Smooth muscle cell (in vitro differentiated cells): ENCODE results near the gene EPB41L4A. TPM values are rescaled to one million over a fixed set of nuclear protein-coding genes. Genes with fewer than 3 reads are reported as not detected.
"Not testable (repeated sequence)": the region's sequence is repeated elsewhere in the genome, so short reads cannot be mapped to it uniquely, and the experiment has no call there.

Source experiments
- DNase-seq: peaks from one replicate; lab custom pipeline; 2025; ENCODE audit not compliant: unreplicated experiment; lab: John Stamatoyannopoulos, UW
- H2AFZ ChIP-seq: fragments of 200-600 bp; sonication (generic); 2 replicates; pipeline ENCODE4 v1.6.0; 2016; ENCODE audit warnings: antibody characterized with exemption, low read depth, mild to moderate bottlenecking
- H3F3A ChIP-seq: fragments of 200-600 bp; sonication (generic); 2 replicates; pipeline ENCODE4 v1.6.0; 2017; ENCODE audit warnings: antibody characterized with exemption, low read depth
- H3K27ac ChIP-seq: fragments of 200-600 bp; sonication (generic); 2 replicates; pipeline ENCODE4 v1.5.1; 2016; ENCODE audit warnings: low read depth, mild to moderate bottlenecking
- H3K27me3 ChIP-seq: fragments of 200-600 bp; sonication (generic); 2 replicates; pipeline ENCODE4 v1.6.1; 2016; ENCODE audit warnings: low read depth, mild to moderate bottlenecking
- H3K36me3 ChIP-seq: fragments of 200-600 bp; sonication (generic); 2 replicates; pipeline ENCODE4 v1.5.1; 2016; ENCODE audit warnings: low read depth
- H3K4me1 ChIP-seq: fragments of 200-600 bp; sonication (generic); 2 replicates; pipeline ENCODE4 v1.5.1; 2016; ENCODE audit warnings: low read depth
- H3K4me2 ChIP-seq: fragments of 200-600 bp; sonication (generic); 2 replicates; pipeline ENCODE4 v1.6.0; 2016; ENCODE audit warnings: mild to moderate bottlenecking
- H3K4me3 ChIP-seq: fragments of 200-600 bp; sonication (generic); 2 replicates; pipeline ENCODE4 v1.5.1; 2016; ENCODE audit warnings: mild to moderate bottlenecking
- H3K79me2 ChIP-seq: fragments of 200-600 bp; sonication (generic); 2 replicates; pipeline ENCODE4 v1.6.0; 2016; ENCODE audit warnings: low read depth, mild to moderate bottlenecking
- H3K9ac ChIP-seq: fragments of 200-600 bp; sonication (generic); 2 replicates; pipeline ENCODE4 v1.6.0; 2016; ENCODE audit warnings: low read depth
- H3K9me3 ChIP-seq: fragments of 200-600 bp; sonication (generic); replicated peaks from 2 replicates; pipeline ENCODE4 v1.5.1; 2016; ENCODE audit warnings: low read depth
- H4K20me1 ChIP-seq: fragments of 200-600 bp; sonication (generic); 2 replicates; pipeline ENCODE4 v1.6.0; 2016; ENCODE audit warnings: low read depth
- CTCF ChIP-seq: fragments of 200-600 bp; sonication (generic); IDR thresholded peaks from 2 replicates; pipeline ENCODE4 v1.5.1; 2017; ENCODE audit warnings: borderline replicate concordance, mild to moderate bottlenecking, antibody characterized with exemption; ENCODE audit not compliant: insufficient read depth, poor library complexity, severe bottlenecking
- WGBS: methylation state at CpG from one replicate; pipeline ENCODE4 v1.1.7; 2016; ENCODE audit warnings: low lambda C conversion rate; 5-methylcytosine and 5-hydroxymethylcytosine counted together
- polyA plus RNA-seq: library from polyadenylated mRNA; unstranded; fragments of >200 nt; fragmentation: Nextera tagmentation; extraction: Ambion mirVana; gene quantifications from 2 replicates; pipeline ENCODE4 v1.2.1, GENCODE V29; 2016
- total RNA-seq: library from RNA; depleted of rRNA; stranded (reverse); fragments of >200 nt; gene quantifications from 2 replicates; pipeline ENCODE4 v1.2.3, GENCODE V29; 2014

Gene EPB41L4A
- total and polyA plus RNA-seq, 2 experiments from 2014 or later = 2.9 to 8.9 TPM

DNA sequence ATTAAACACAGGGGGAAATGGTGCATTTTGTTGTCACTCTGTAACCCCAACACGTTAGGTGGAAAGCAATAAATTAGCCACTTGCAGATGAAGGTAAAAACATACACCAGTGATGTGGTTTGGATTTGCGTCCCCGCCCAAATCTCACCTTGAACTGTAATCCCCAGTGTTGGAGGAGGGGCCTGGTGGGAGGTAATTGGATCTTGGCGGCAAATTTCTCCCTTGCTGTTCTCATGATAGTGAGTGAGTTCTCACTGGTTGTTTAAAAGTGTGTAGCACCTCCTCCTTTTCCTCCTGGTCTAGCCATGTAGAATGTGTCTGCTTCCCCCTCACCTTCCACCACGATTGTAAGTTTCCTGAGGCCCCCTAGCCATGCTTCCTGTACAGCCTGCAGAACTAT is 17.2 kb downstream of the EPB41L4A start:
- Histone ChIP-seq H3K4me2 (no peak overlapping the region), H3K27me3 (no peaks in the 10 kb centered on the region), H3K4me1 (no peaks in the 10 kb centered on the region), H3K27ac (no peak overlapping the region), H3F3A (no peaks in the 10 kb centered on the region), H4K20me1 (no peaks in the 10 kb centered on the region), H3K9me3 (no peaks in the 10 kb centered on the region), H3K79me2 (no peaks in the 10 kb centered on the region), H3K4me3 (no peak overlapping the region), H3K9ac (no peak overlapping the region), H3K36me3 (no peaks in the 10 kb centered on the region), H2AFZ (no peak overlapping the region)
- no peak for DNase-seq
- TF ChIP-seq CTCF = no peak
- WGBS = 92% methylated on average over 5 of the region's 5 CpGs

DNA sequence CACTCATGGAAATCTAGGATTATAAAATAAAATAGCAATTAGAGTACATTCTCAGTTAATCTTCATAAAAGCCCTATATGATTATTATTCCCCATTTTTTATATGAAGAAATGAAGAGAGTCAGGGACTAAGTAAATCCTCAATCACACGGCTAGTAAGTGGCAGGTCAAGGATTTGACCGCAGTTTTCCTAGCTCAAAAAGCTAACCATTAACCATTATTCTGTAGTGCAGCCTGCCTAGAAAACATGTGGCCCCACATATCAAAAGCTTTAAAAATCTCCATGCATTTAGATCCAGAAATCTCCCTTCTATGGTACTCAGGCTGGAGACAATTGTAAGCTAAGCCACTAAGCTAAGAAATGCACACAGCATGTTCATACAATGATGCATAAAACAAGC is 21.4 kb downstream of the EPB41L4A start:
- no peaks in the 10 kb centered on the region for H3K36me3 ChIP-seq
- no peak overlapping the region for H2AFZ ChIP-seq
- H3K9ac ChIP-seq = no peak overlapping the region
- no peaks in the 10 kb centered on the region for H4K20me1 ChIP-seq
- DNase-seq = no peak
- 94% methylated on average over 2 of the region's 2 CpGs for WGBS
- no peaks in the 10 kb centered on the region for H3F3A ChIP-seq
- H3K4me2 ChIP-seq = no peak overlapping the region
- H3K27ac ChIP-seq = no peak overlapping the region
- H3K4me1 ChIP-seq = no peaks in the 10 kb centered on the region
- H3K4me3 ChIP-seq = no peak overlapping the region
- H3K27me3 ChIP-seq = no peaks in the 10 kb centered on the region
- no peaks in the 10 kb centered on the region for H3K79me2 ChIP-seq
- TF ChIP-seq CTCF = no peak
- no peaks in the 10 kb centered on the region for H3K9me3 ChIP-seq

DNA sequence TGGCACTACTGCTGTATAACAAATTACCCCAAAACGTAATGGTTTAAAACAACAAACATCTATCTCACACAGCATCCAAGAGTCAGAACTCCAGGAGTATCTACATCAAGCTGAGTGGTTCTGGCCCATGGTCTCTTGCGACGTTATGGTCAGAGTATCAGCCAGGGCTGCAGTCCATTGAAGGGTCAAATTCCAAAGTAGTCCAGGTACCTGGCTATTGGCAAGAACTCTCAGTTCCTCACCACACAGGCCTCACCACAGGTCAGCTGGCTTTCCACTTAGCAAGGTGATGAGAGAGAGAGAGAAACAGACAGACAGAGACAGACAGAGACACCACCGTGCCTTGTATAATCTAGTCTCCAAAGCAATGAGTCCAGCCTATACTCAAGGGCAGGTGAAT is 22.6 kb downstream of the EPB41L4A start:
- Histone ChIP-seq H3K27ac (no peak overlapping the region), H3K4me1 (no peaks in the 10 kb centered on the region), H3F3A (no peaks in the 10 kb centered on the region), H2AFZ (no peak overlapping the region), H3K27me3 (no peaks in the 10 kb centered on the region), H3K4me2 (no peak overlapping the region), H4K20me1 (no peaks in the 10 kb centered on the region), H3K79me2 (no peaks in the 10 kb centered on the region), H3K36me3 (no peaks in the 10 kb centered on the region), H3K9ac (no peak overlapping the region), H3K9me3 (no peaks in the 10 kb centered on the region), H3K4me3 (no peak overlapping the region)
- no peak for DNase-seq
- no peak for TF ChIP-seq CTCF
- WGBS = over 99% methylated on average over 4 of the region's 4 CpGs

- H2AFZ ChIP-seq, H3K9me3 ChIP-seq, H3K9ac ChIP-seq, H3K79me2 ChIP-seq, H3K27me3 ChIP-seq, H3K4me1 ChIP-seq, H3F3A ChIP-seq, H3K36me3 ChIP-seq, DNase-seq, H3K4me3 ChIP-seq, H3K4me2 ChIP-seq, H4K20me1 ChIP-seq, H3K27ac ChIP-seq: not testable (repeated sequence)
- 97% methylated on average over 4 of the region's 4 CpGs for WGBS
Observed at GRCh38 chr5:112395299-112395698, 23.8 kb downstream of the EPB41L4A start.
